ENCODE measurements around the gene DNAH1. TPM values are rescaled to one million over a fixed set of nuclear protein-coding genes. Genes with fewer than 3 reads are reported as not detected.

Gene DNAH1
- total and polyA plus RNA-seq, 2 of the 13 experiments (the other 11 are each of a cell fraction or from before 2014, with no cell fraction given): 0.64 to 3.5 TPM

DNA sequence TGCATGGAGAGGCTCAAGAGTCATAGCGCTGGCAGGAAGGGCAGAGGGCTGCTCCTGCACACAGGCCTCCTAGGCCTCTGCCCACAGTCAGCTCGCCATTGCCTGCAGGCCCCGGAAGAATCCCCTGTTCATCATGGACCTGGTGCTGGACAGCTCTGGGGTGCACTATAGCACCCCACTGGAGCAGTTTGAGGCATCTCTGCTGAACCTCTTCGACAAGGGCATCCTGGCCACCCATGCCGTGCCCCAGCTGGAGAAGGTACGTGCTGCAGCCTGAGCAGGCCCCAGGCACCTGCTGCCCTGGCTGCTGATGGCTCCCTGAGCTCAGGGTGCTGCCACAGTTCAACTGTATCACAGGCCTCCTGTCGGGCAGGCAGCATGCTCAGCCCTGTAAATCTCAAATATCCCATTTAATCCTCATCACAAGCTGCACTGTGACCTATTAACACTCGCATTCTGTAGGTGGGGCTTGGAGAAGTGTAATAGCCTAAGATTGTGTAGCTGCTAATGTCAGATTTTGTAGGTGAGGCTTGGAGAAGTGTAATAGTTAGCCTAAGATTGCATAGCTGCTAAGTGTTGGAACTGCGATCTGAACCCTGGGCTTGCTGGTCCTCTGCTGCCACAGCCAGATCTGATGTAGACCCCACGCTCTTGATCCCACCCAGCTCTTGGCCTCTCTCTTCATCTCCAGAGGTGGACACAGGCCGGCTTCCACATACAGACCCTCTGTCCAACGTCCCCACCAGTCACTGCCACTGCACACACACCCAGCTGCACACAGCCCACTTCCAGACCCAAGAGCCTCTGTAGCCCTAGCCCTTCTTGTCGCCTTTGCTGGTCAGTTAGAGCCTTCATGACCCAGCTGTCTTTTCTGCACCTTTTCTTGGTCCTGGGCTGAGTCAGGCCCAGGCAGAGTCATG lies 31.9 kb downstream of the DNAH1 start (continued):
- no peak for TF ChIP-seq ZFP41 (CRISPR knock-in tag; IDR thresholded peaks at IDR 0.05; ENCODE audit: borderline replicate concordance)

DNA sequence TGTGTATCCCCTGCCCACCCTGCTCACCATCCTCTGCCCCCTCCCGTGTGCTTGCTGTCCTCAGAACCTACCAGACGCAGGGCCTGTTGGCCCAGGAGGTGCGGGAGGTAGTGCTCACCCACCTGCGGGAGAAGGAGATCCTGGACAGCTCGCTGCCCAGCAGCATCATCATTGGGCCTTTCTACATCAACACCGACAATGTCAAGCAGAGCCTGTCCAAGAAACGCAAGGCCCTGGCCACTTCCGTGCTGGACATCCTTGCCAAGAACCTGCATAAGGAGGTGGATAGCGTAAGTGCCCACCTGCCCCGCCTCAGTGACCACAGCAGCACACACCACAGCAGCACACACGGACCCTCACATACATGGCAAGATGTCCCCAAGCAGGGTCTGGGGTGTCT lies 33.0 kb downstream of the DNAH1 start:
- intact Hi-C loops (cut with micrococcal nuclease; ENCODE audit: unreplicated experiment): no loop called here
- TF ChIP-seq NFYB (CRISPR knock-in tag; IDR thresholded peaks at IDR 0.05) (no peak), ZNF567 (CRISPR knock-in tag; IDR thresholded peaks at IDR 0.05; ENCODE audit: borderline replicate concordance) (no peak), TBL1XR1 (IDR thresholded peaks at IDR 0.05; ENCODE audit: borderline replicate concordance, low read length, partially characterized antibody) (no peak), ZNF441 (CRISPR knock-in tag; IDR thresholded peaks at IDR 0.05; ENCODE audit: borderline replicate concordance) (no peak), ZSCAN22 (CRISPR knock-in tag; IDR thresholded peaks at IDR 0.05) (no peak), MEIS1 (CRISPR knock-in tag; IDR thresholded peaks at IDR 0.05; ENCODE audit: borderline replicate concordance) (no peak), CENPX (CRISPR knock-in tag; IDR thresholded peaks at IDR 0.05) (no peak), SIN3A (IDR thresholded peaks at IDR 0.05; ENCODE audit: borderline replicate concordance, low read depth, low read length) (no peak), ZNF33B (CRISPR knock-in tag; IDR thresholded peaks at IDR 0.05) (no peak), ZNF382 (CRISPR knock-in tag; IDR thresholded peaks at IDR 0.05; ENCODE audit: borderline replicate concordance) (no peak), ATAD3A (CRISPR knock-in tag; IDR thresholded peaks at IDR 0.05) (no peak), NFE2 (CRISPR knock-in tag; IDR thresholded peaks at IDR 0.05) (no peak)
- TF ChIP-seq, protein P1, sequence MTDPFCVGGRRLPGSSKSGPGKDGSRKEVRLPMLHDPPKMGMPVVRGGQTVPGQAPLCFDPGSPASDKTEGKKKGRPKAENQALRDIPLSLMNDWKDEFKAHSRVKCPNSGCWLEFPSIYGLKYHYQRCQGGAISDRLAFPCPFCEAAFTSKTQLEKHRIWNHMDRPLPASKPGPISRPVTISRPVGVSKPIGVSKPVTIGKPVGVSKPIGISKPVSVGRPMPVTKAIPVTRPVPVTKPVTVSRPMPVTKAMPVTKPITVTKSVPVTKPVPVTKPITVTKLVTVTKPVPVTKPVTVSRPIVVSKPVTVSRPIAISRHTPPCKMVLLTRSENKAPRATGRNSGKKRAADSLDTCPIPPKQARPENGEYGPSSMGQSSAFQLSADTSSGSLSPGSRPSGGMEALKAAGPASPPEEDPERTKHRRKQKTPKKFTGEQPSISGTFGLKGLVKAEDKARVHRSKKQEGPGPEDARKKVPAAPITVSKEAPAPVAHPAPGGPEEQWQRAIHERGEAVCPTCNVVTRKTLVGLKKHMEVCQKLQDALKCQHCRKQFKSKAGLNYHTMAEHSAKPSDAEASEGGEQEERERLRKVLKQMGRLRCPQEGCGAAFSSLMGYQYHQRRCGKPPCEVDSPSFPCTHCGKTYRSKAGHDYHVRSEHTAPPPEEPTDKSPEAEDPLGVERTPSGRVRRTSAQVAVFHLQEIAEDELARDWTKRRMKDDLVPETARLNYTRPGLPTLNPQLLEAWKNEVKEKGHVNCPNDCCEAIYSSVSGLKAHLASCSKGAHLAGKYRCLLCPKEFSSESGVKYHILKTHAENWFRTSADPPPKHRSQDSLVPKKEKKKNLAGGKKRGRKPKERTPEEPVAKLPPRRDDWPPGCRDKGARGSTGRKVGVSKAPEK (CRISPR knock-in tag; IDR thresholded peaks at IDR 0.05; ENCODE audit: borderline replicate concordance): no peak
- TF ChIP-seq, protein P2, sequence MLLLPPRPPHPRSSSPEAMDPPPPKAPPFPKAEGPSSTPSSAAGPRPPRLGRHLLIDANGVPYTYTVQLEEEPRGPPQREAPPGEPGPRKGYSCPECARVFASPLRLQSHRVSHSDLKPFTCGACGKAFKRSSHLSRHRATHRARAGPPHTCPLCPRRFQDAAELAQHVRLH (CRISPR knock-in tag; IDR thresholded peaks at IDR 0.05; ENCODE audit: borderline replicate concordance, low read depth): no peak
- TF ChIP-seq, protein P3, sequence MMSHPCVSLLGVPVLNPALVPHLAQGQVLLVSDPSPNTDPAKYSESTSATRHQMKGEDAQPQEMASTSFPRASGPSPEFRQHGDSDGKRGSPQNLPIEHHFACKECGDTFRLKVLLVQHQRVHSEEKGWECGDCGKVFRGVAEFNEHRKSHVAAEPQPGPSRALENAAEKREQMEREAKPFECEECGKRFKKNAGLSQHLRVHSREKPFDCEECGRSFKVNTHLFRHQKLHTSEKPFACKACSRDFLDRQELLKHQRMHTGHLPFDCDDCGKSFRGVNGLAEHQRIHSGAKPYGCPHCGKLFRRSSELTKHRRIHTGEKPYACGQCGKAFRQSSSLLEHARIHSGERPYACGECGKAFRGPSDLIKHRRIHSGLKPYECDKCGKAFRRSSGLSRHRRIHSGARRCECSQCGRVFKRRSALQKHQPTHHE (CRISPR knock-in tag; IDR thresholded peaks at IDR 0.05; ENCODE audit: borderline replicate concordance): no peak
- TF ChIP-seq, protein P4, sequence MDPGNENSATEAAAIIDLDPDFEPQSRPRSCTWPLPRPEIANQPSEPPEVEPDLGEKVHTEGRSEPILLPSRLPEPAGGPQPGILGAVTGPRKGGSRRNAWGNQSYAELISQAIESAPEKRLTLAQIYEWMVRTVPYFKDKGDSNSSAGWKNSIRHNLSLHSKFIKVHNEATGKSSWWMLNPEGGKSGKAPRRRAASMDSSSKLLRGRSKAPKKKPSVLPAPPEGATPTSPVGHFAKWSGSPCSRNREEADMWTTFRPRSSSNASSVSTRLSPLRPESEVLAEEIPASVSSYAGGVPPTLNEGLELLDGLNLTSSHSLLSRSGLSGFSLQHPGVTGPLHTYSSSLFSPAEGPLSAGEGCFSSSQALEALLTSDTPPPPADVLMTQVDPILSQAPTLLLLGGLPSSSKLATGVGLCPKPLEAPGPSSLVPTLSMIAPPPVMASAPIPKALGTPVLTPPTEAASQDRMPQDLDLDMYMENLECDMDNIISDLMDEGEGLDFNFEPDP (CRISPR knock-in tag; conservative IDR thresholded peaks at IDR 0.05): no peak

More for the DNA sequence above, 33.0 kb downstream of the DNAH1 start:
- no peaks in the 10 kb centered on the region for H3K4me1 ChIP-seq (ENCODE audit: insufficient read depth, low read length)
- CTCF ChIA-PET (ENCODE audit: low intra/inter-chr PET ratio, low total read pairs): no interaction called here
- H3K4me3 ChIP-seq (replicated peaks in 1 of 3; ENCODE audit: insufficient read depth in 1 of 3, low read depth in 2 of 3, low read length in 3 of 3): no peak overlapping the region
- no peaks in the 10 kb centered on the region; a peak in 1 of 5 replicates for H3K36me3 ChIP-seq (replicated peaks in 1 of 2; ENCODE audit: control insufficient read depth in 1 of 2, insufficient read depth in 2 of 2, low read length in 2 of 2)
- ATAC-seq (no peak), FAIRE-seq (no peak), DNase-seq (ENCODE audit: low spot score) (no peak)
- H4K20me1 ChIP-seq (ENCODE audit: insufficient read depth, low read length): no peaks in the 10 kb centered on the region
- H3K4me2 ChIP-seq (ENCODE audit: low read depth, low read length): no peak overlapping the region
- no peaks in the 10 kb centered on the region for H3K9me3 ChIP-seq (ENCODE audit: low read length)
- H3K27me3 ChIP-seq (ENCODE audit: control insufficient read depth in 1 of 2, insufficient read depth in 2 of 2, low read length in 2 of 2): no peaks in the 10 kb centered on the region
- no peak overlapping the region for H2AFZ ChIP-seq (ENCODE audit: low read length)
- no peaks in the 10 kb centered on the region for H3K79me2 ChIP-seq (ENCODE audit: insufficient read depth, low read length)
- no peak overlapping the region for H3K9ac ChIP-seq (ENCODE audit: insufficient read depth, low read depth, low read length)
- POLR2A ChIA-PET: no interaction called here
- no TSS peak for BruUV-seq (replicated peaks)
- in situ Hi-C loops (cut with HindIII; ENCODE audit: extremely low pct_ligation_motif_present, low pct_unique_long_range_greater_than_20kb): loop anchor here (5.0 kb wide), 1 partner anchor 57 kb away; no protein-coding TSS in a partner anchor
- no peak overlapping the region for H3K27ac ChIP-seq (ENCODE audit: extremely low read length, insufficient read depth, low read length)
- 83% methylated on average over 2 of the region's 11 CpGs for WGBS (ENCODE audit: low lambda C conversion rate)
